Hindlimb muscle (tissue), 1 donor: ENCODE measurements around the gene C3orf52. TPM values are rescaled to one million over a fixed set of nuclear protein-coding genes. Genes with fewer than 3 reads are reported as not detected.
"Not testable (repeated sequence)": the region's sequence is repeated elsewhere in the genome, so short reads cannot be mapped to it uniquely, and the experiment has no call there.

Experiments
- DNase-seq: peaks from one replicate; pipeline ENCODE4 v3.0.0-alpha.2; 2013
- polyA plus RNA-seq: library from polyadenylated mRNA; unstranded; fragments of 120-200 nt; gene quantifications from one replicate; pipeline ENCODE4 v1.2.1, GENCODE V29; 2013; ENCODE audit not compliant: insufficient read length

C3orf52 gene
- 3.0 TPM for polyA plus RNA-seq

GRCh38 chr3:112086076-112086854, at the start of gene C3orf52:
Gene C3orf52, plus strand, starts transcription at chr3:112086389. Its CDS starts 19 bp downstream, at chr3:112086408.
- peak; percentile 67 for DNase-seq

GRCh38 chr3:112037194-112037593, 49.0 kb upstream of the C3orf52 start:
- not testable (repeated sequence) for DNase-seq

- no peak for DNase-seq
These were observed 47.3 kb upstream of the C3orf52 start for GRCh38 chr3:112038863-112039262.

- no peak for DNase-seq
These were observed 44.9 kb upstream of the C3orf52 start for GRCh38 chr3:112041321-112041720.

- DNase-seq = no peak
These were observed 43.3 kb upstream of the C3orf52 start for GRCh38 chr3:112042842-112043280.

GRCh38 chr3:112043621-112044201, 42.5 kb upstream of the C3orf52 start:
- DNase-seq = peak; percentile 18

GRCh38 chr3:112046599-112046998, 39.6 kb upstream of the C3orf52 start:
- DNase-seq = no peak

GRCh38 chr3:112047264-112047663, 38.9 kb upstream of the C3orf52 start:
- no peak for DNase-seq

GRCh38 chr3:112048911-112049310, 37.3 kb upstream of the C3orf52 start:
- DNase-seq = no peak

- DNase-seq = no peak
These were observed 33.0 kb upstream of the C3orf52 start for GRCh38 chr3:112053229-112053628.

- no peak for DNase-seq
These were observed 29.7 kb upstream of the C3orf52 start for GRCh38 chr3:112056451-112056929.

GRCh38 chr3:112059497-112059896, 26.7 kb upstream of the C3orf52 start:
- DNase-seq = no peak

GRCh38 chr3:112061152-112061551, 25.0 kb upstream of the C3orf52 start:
- no peak for DNase-seq

- DNase-seq = not testable (repeated sequence)
These were observed 13.7 kb upstream of the C3orf52 start for GRCh38 chr3:112072387-112073060.

GRCh38 chr3:112074006-112074405, 12.2 kb upstream of the C3orf52 start:
- no peak for DNase-seq

GRCh38 chr3:112074616-112075497, 11.3 kb upstream of the C3orf52 start:
- no peak for DNase-seq

- no peak for DNase-seq
These were observed 7.8 kb upstream of the C3orf52 start for GRCh38 chr3:112078125-112079083.

GRCh38 chr3:112083239-112083638, 3.0 kb upstream of the C3orf52 start:
- DNase-seq = no peak

- DNase-seq = no peak
These were observed 1.0 kb upstream of the C3orf52 start for GRCh38 chr3:112084980-112085705.

GRCh38 chr3:112085735-112086075, 484 bp upstream of the C3orf52 start:
- no peak for DNase-seq
